A172 (cell line): ENCODE results near the gene AMZ1. TPM values are rescaled to one million over a fixed set of nuclear protein-coding genes. Genes with fewer than 3 reads are reported as not detected.

ENCODE experiments used
- DNase-seq: peaks from one replicate; pipeline ENCODE4 v3.0.0-alpha.2; 2015; ENCODE audit warnings: low spot score
- total RNA-seq: library from RNA; depleted of rRNA; stranded (reverse); fragments of >200 nt; shearing (Covaris generic); gene quantifications from 2 replicates; pipeline ENCODE4 v1.2.3, GENCODE V29; 2014; rRNA removed

AMZ1 gene
- total RNA-seq, 1 experiment from 2014 or later: 0.28 TPM

DNA sequence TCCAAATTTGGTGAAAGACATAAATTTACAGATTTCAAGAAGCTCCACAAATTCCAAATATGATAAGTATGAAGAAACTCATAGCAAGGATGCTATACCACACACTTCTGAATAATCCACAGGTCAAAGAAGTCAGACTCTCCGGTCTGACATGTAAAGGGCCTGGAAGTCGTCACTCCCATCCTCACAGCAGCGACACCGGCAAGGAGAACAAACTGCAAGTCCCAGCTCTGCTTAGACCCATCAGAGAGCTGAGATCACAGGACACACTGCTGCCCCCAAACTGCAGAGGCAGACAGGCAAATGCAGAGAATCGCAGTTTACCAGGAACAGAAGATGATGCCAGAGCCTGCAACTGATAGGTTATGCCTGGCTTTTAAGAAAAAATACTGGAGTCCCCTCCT, 62.0 kb downstream of the AMZ1 start:
- DNase-seq: no peak

- DNase-seq: no peak
Observed at GRCh38 chr7:2751086-2751485, 63.1 kb downstream of the AMZ1 start.

GRCh38 chr7:2753148-2753547, 65.1 kb downstream of the AMZ1 start:
- no peak for DNase-seq

DNA sequence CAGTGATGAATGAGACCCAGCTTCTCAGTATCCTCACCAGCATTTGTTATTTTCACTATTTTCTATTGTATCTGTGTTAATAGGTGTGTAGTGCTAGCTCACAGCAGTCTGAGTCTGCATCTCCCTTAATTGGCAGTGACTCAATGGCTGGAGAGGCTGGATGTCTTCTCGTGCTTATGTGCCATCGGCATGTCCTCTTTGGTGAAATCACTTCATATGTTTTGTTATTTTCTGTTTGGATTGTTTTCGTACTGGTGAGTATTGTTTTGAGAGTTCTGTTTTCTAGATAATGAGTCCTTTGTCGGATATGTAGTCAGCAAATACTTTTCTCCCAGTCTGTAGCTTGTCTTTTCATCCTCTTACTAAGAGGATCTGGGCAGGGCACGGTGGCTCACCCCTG, 66.1 kb downstream of the AMZ1 start:
- no peak for DNase-seq

GRCh38 chr7:2754912-2755311, 66.9 kb downstream of the AMZ1 start:
- DNase-seq: no peak

DNA sequence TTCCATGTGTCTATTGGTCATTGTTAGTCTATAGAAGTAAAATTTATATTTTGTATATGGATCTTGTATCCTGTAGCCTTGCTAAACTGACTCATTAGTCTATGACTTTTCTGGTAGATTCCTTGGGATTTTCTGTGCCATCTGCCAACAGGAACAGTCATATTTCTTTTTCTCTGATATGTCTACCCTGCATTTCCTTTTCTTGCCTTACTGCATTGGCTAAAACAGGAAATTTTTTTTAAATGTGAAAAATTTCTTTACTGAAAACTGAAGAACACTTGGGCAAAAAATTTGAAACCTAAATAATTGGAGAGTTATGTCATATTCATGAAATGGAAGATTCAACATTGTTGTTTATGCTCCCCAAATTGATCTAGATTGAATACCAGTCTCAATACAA, 67.5 kb downstream of the AMZ1 start:
- DNase-seq: no peak

DNA sequence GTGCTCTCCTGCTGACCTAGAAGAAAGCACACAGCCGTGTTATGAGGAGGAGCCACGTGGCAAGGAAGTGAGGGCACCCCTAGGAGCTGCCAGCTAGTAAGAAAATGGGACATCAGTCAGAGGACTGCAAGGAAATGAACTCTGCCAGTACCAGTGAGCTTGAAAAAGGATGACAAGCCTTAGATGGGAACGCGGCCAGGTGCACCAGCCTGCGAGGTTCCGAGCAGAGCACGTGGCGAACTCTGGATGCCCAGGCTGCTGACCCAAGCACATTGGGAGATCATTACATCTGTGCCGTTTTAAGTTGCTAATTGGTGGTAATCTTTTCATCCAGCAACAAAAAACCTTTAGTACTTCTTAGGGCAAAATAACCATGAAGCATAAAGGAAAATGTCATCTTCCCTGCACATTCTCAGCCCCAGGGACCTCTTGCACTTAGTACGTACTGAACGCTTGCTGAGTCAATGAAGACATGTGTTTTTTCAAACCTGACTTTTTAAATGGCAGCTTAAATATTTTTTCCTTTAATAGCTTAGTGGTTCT, 69.4 kb downstream of the AMZ1 start:
- DNase-seq: peak; percentile 90

DNA sequence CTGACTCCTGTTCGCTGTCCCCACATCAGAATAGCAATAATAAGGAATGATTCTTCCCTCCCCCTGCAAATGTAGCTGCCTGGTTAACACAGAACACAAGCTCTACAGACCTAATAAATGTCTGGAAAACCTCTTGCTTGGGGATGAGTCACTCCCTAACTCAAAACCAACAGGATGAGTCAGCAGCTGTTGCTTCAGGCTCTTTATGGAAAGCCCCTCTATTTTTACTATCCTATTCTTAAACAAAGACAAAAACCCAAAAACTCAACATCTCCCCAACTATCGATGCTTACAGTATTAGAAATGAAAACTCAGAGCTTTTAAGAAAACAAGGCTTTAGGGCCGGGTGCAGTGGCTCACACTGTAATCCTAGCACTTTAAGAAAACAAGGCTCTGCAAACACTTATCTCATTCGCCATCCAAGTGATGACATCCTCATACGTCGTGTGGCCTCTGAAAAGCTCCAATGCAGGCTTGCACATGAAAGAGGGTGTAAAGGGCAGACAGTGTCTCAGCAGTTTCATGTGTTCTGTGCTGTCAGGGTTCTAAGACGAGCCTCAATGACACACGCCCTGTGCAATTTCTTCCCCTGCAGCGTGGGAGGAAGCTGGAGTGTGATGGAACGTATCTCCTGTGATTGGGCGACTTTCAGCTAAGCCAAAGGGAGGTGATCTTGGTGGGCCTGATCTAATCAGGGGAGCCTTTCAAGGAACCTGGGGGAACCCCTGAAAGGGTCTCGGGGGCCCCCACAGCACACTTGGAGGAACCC, 70.1 kb downstream of the AMZ1 start:
- DNase-seq: peak; percentile 100

DNA sequence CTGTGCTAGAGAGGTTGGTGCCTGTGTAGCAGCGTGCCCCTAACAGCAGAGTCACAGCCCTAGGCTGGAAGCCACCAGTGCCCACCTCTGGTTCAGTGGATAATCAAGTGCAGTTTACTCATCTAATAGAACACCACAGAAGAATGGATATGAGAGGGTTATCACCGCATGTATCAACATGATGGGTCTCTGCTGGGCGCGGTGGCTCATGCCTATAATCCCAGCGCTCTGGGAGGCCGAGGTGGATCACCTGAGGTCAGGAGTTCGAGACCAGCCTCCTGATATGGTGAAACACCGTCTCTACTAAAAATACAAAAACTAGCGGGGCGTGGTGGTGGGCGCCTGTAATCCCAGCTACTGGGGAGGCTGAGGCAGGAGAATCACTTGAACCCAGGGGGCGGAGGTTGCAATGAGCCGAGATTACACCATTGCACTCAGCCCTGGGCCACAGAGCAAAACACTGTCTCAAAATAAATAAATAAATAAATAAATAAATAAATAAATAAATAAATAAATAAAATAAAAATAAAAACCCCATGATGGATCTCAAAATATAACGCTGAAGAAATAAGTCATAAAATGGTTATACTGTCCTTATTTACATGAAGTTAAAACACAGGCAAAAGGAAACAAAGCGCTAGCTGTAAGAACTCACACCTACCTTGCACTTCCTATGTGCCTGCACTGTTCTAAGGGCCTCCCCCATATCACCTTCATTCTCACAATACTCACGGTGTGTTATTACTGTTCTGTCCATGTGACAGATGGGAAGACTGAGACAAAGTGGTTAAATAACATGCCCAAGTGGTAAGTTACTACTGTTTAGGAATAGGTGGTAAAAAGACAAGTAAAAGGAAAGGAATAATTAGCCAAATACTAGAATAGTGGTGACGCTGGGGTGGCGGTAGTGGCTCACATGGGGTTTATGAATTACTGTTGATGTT, 70.9 kb downstream of the AMZ1 start:
- no peak for DNase-seq

GRCh38 chr7:2759736-2760097, 71.7 kb downstream of the AMZ1 start:
- no peak for DNase-seq

DNA sequence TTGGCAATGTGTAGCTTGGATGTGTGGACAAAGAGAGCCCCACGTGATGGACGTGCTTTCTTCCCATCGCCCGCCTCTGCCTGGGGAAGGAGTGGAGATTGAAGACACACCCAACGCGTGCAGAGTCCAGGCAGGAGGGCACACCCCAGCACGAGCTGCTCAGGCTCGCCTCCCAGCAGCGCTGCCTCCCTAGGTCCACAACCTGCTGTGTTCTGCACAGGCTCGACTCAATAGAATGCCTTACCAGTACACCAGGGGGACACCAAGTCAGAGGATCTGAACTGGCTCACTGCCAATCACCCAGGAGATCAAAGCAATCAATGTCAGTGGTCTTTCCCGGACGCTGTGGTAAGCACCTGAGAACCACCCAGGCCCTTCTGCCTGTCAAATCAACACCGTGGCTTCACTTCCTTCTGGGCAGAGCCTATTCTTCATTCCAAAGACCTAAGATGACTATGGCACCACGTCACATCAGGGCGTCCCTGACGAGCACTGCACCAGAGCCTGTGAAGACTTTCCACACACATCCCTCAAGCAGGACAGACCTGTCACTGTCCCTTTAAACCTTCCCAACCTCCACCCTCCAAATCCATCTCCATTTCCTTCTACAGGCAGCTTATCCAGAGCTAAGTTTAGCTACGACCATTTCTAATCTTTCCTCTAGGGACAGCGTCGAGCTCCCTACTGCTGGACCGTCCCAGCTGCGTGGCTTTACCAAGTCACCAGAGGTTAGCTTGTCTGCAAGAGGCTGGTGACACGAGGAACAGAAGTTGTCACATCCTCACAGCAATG, 72.3 kb downstream of the AMZ1 start:
- DNase-seq: peak; percentile 71

DNA sequence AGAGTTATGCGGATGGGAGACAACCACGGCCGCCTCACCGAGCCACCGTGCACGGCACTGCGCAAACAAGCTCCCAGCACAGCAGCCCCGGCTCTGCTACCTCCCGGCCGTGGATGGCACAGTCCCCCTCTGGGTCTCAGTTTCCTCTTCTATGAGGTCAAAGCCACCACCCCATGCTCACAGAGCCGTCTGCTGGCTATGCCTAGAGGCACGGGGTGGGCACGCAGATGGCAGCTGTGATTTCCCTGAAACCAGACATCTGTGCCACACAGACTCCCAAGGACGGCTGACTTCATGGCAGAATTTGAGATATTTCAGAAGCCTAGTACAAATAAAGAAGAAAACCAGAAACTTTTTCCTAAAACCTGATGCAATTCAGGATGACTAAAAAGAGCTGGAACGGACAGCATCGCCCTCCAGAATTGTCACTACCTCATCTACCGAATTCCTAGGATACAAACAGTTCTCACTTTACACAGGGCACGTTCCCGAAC, 73.2 kb downstream of the AMZ1 start:
- DNase-seq: no peak

DNA sequence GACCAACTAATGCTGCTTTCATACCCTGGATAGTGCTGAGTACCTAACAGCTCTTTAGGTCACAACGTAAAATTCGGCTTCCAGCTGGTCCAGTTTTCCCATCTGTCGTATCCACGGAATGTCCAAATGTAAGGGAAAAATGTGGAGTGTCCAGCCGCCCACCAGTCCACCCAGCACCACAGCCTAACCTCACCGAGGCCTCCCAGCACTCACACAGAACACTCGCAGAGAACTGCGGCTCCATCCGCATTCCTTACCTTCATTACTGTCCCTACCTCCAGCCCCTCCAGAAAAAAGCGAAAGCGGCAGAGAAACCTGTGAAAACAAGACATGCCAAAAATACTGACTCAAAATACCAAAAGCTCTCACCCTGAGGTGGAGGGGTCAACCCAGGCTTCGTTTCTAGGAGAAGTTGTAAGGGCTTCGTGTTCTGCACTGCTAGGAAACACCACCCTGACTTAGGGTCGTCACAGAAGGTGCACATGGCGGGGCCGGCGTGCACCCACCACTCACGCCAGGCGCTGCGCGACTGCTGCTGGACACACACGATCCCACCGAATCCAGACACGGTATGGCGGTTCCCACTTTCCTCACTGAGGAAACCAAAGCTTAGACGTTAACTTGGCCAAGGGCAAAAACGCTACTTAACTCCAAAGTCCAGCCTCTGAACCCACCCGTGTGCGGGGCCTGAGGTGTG, 73.9 kb downstream of the AMZ1 start:
- DNase-seq: no peak

DNA sequence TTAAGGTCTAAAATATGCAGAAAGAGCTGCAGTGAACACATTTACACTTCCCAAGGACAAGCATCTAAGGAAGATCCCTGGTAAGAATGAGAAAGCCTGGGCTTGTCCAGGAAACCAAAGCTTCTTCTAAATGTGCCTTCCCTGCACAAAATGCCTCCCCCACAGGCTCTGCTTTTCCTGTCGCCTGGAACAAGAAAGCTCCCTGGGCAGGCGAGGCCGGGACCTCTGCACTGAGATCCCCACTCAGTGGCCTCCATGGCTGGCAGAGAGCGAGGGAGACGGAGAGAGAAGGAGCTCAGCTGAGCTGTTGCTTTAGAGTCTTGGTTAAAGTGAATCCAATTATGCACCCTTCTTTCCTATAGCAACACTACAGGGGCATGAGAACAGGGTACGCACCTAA, 75.6 kb downstream of the AMZ1 start:
- DNase-seq: no peak

- DNase-seq: no peak
Observed at GRCh38 chr7:2764621-2765020, 76.6 kb downstream of the AMZ1 start.

Other genes with a start within 250 kb of the AMZ1 start
- gene GRIFIN, start 211.8 kb upstream of the AMZ1 start, total RNA-seq: not detected in 2 replicates
- 21.2 and 32.5 TPM in 2 replicates for gene LFNG, start 168.4 kb upstream of the AMZ1 start, total RNA-seq
- gene BRAT1, start 132.7 kb upstream of the AMZ1 start, total RNA-seq: 69.2 and 87.9 TPM in 2 replicates
- gene IQCE, start 129.2 kb upstream of the AMZ1 start, total RNA-seq: 26.1 and 35.5 TPM in 2 replicates
- gene TTYH3, start 56.2 kb upstream of the AMZ1 start, total RNA-seq: 34.3 and 42.4 TPM in 2 replicates
- 16.4 and 22.4 TPM in 2 replicates for gene GNA12, start 156.1 kb downstream of the AMZ1 start, total RNA-seq